Activated CD8-positive, alpha-beta T cell treated with anti-CD3 and anti-CD28 coated beads for 36 hours (primary cell): ENCODE measurements around the gene FXR2. TPM values are rescaled to one million over a fixed set of nuclear protein-coding genes. Genes with fewer than 3 reads are reported as not detected.

Experiments used
- ATAC-seq: fragments of 200-7000 bp; cut with Tn5 transposase; one replicate; pipeline ENCODE4 v1.10.0; 2021; ENCODE audit warnings: mild to moderate bottlenecking, moderate library complexity
- CTCF ChIA-PET: fragments of 350-600 bp; sonication (Branson Sonifier 250); formaldehyde crosslinking; loops from one replicate; lab custom pipeline; 2021; ENCODE audit warnings: antibody characterized with exemption; lab: Charles Lee
- POLR2A ChIA-PET: fragments of 350-600 bp; sonication (Branson Sonifier 250); formaldehyde crosslinking; loops from one replicate; lab custom pipeline; 2021; ENCODE audit warnings: antibody characterized with exemption; lab: Charles Lee
- DNase-seq: peaks from one replicate; pipeline ENCODE4 v3.0.0-alpha.2; 2020
- H3K27ac Mint-ChIP-seq: one replicate; pipeline ENCODE4 v1.8.0; 2021; ENCODE audit warnings: mild to moderate bottlenecking, mixed read lengths
- H3K27me3 Mint-ChIP-seq: one replicate; pipeline ENCODE4 v1.8.0; 2021; ENCODE audit warnings: mixed read lengths
- H3K36me3 Mint-ChIP-seq: one replicate; pipeline ENCODE4 v1.8.0; 2021; ENCODE audit warnings: low read depth, mixed read lengths
- H3K4me1 Mint-ChIP-seq: one replicate; pipeline ENCODE4 v1.8.0; 2021; ENCODE audit warnings: low read depth, mixed read lengths
- H3K4me3 Mint-ChIP-seq: one replicate; pipeline ENCODE4 v1.8.0; 2021; ENCODE audit warnings: mild to moderate bottlenecking, moderate library complexity, mixed read lengths
- H3K9me3 Mint-ChIP-seq: one replicate; pipeline ENCODE4 v1.8.0; 2021; ENCODE audit warnings: mixed read lengths
- CTCF ChIP-seq: fragments of 200-600 bp; IDR thresholded peaks from one replicate; pipeline ENCODE4 v1.8.0; 2022; ENCODE audit warnings: antibody characterized with exemption, mild to moderate bottlenecking
- intact Hi-C: fragments of 100-400 bp; cut with micrococcal nuclease; formaldehyde crosslinking; loops from one replicate; pipeline ENCODE4 v1.10.0; 2022
- total RNA-seq, 2 experiments: library from RNA; stranded (reverse); gene quantifications; one replicate each; pipeline ENCODE4 v1.2.3, GENCODE V29; 2021

The FXR2 gene
- total RNA-seq, 2 experiments from 2014 or later = 28.6 to 33.1 TPM

- DNase-seq = peak; percentile 91
- peaks cover 81% of the 10 kb centered on the region for H3K4me1 Mint-ChIP-seq
- intact Hi-C loops = loop anchor here (10.0 kb wide), 1 partner anchor 276 kb away; the partner anchor contains the start of genes CYB5D1, NAA38 and TMEM88
- peak within 1 kb of the TSS; percentile 63 for H3K4me3 Mint-ChIP-seq
- peak; percentile 72 for ATAC-seq
- POLR2A ChIA-PET = interaction anchor here (0.6 to 12.5 kb wide), 18 partner anchors 4 to 271 kb away, joined by 3 to 195 read pairs (median 5); partner anchors contain the start of genes CD68, GPS2, MPDU1 and POLR2A
- no peaks in the 10 kb centered on the region for H3K27me3 Mint-ChIP-seq
- no peaks in the 10 kb centered on the region for H3K9me3 Mint-ChIP-seq
- TF ChIP-seq CTCF = no peak
- CTCF ChIA-PET = interaction anchor here (1.5 to 1.7 kb wide), 2 partner anchors 10 to 108 kb away, joined by 7 to 8 read pairs; partner anchors contain the start of gene TP53
- peak within 1 kb of the TSS; percentile 100 for H3K27ac Mint-ChIP-seq
- H3K36me3 Mint-ChIP-seq = peaks cover 76% of the 10 kb centered on the region
Observed at GRCh38 chr17:7579001-7579833, 35.5 kb downstream of the FXR2 start, which contains the start of gene CD68. Gene CD68, plus strand, starts transcription at chr17:7579638. Its CDS starts 40 bp downstream, at chr17:7579678.

GRCh38 chr17:7577327-7578199 is 37.1 kb downstream of the FXR2 start:
- peaks cover 78% of the 10 kb centered on the region for H3K4me1 Mint-ChIP-seq
- peaks cover 89% of the 10 kb centered on the region for H3K36me3 Mint-ChIP-seq
- no peaks in the 10 kb centered on the region for H3K9me3 Mint-ChIP-seq
- peaks cover 1% of the 10 kb centered on the region for H3K27me3 Mint-ChIP-seq
- TF ChIP-seq CTCF = no peak
- ChIA-PET POLR2A (interaction anchor here (0.6 to 12.0 kb wide), 14 partner anchors 7 to 264 kb away, joined by 3 to 195 read pairs (median 4); partner anchors contain the start of genes CD68, GPS2, MPDU1 and SENP3), CTCF (interaction anchor here (1.0 to 2.3 kb wide), 4 partner anchors 15 to 111 kb away, joined by 3 to 6 read pairs (median 5); partner anchors contain the start of genes SENP3 and WRAP53)
- DNase-seq (no peak), ATAC-seq (no peak)
- peak overlapping the region; percentile 35 for H3K4me3 Mint-ChIP-seq
- peak overlapping the region; percentile 100 for H3K27ac Mint-ChIP-seq
- intact Hi-C loops = loop anchor here (10.0 kb wide), 1 partner anchor 277 kb away; the partner anchor contains the start of genes CYB5D1, NAA38 and TMEM88

GRCh38 chr17:7576432-7576937 is 38.2 kb downstream of the FXR2 start:
- no peak for ATAC-seq
- H3K27me3 Mint-ChIP-seq = peaks cover 1% of the 10 kb centered on the region
- H3K9me3 Mint-ChIP-seq = no peaks in the 10 kb centered on the region

More at GRCh38 chr17:7576432-7576937, 38.2 kb downstream of the FXR2 start:
- CTCF ChIA-PET = interaction anchor here (0.9 to 2.9 kb wide), 7 partner anchors 7 to 112 kb away, joined by 3 to 11 read pairs (median 4); partner anchors contain the start of genes MPDU1, SENP3, SOX15 and WRAP53
- Mint-ChIP-seq H3K36me3 (peaks cover 87% of the 10 kb centered on the region), H3K27ac (peak overlapping the region; percentile 100), H3K4me1 (peaks cover 72% of the 10 kb centered on the region), H3K4me3 (peak overlapping the region; percentile 98)
- intact Hi-C loops = loop anchor here (10.0 kb wide), 1 partner anchor 278 kb away; the partner anchor contains the start of genes CYB5D1, NAA38 and TMEM88
- POLR2A ChIA-PET = interaction anchor here (0.6 to 12.0 kb wide), 16 partner anchors 8 to 356 kb away, joined by 3 to 195 read pairs (median 4); partner anchors contain the start of genes ACADVL, CD68, GABARAP and GPS2
- no peak for TF ChIP-seq CTCF
- DNase-seq = no peak
